EL (cell line): ENCODE results near the gene SYNJ1.
"Not testable (repeated sequence)": the region's sequence is repeated elsewhere in the genome, so short reads cannot be mapped to it uniquely, and the experiment has no call there.

Experiments
- DNase-seq: peaks from one replicate; pipeline ENCODE4 v3.0.0-alpha.2; 2016

The SYNJ1 gene

GRCh38 chr21:32727687-32728455 is at the start of gene SYNJ1:
TSS of gene SYNJ1 (minus strand) at chr21:32728013. CDS start at chr21:32726895, 1,118 bp downstream.
- peak; percentile 96 for DNase-seq

- DNase-seq: no peak
These were observed 49.5 kb upstream of the SYNJ1 start for GRCh38 chr21:32777269-32777668.

- no peak for DNase-seq
These were observed 48.9 kb upstream of the SYNJ1 start for GRCh38 chr21:32776743-32777142.

- not testable (repeated sequence) for DNase-seq
These were observed 45.2 kb upstream of the SYNJ1 start for GRCh38 chr21:32773048-32773344.

GRCh38 chr21:32772281-32773047 is 44.7 kb upstream of the SYNJ1 start:
- DNase-seq: peak; percentile 25

GRCh38 chr21:32770871-32771523 is 43.2 kb upstream of the SYNJ1 start:
- DNase-seq: peak; percentile 70

GRCh38 chr21:32768530-32768929 is 40.7 kb upstream of the SYNJ1 start:
- DNase-seq: no peak

GRCh38 chr21:32765058-32765457 is 37.2 kb upstream of the SYNJ1 start:
- no peak for DNase-seq

GRCh38 chr21:32764186-32764585 is 36.4 kb upstream of the SYNJ1 start:
- DNase-seq: no peak

GRCh38 chr21:32757804-32758203 is 30.0 kb upstream of the SYNJ1 start:
- DNase-seq: no peak

- DNase-seq: no peak
These were observed 28.3 kb upstream of the SYNJ1 start for GRCh38 chr21:32756096-32756495.

GRCh38 chr21:32753818-32754585 is 26.2 kb upstream of the SYNJ1 start:
- no peak for DNase-seq

- no peak for DNase-seq
These were observed 22.6 kb upstream of the SYNJ1 start for GRCh38 chr21:32750405-32750804.

GRCh38 chr21:32749662-32750061 is 21.8 kb upstream of the SYNJ1 start:
- no peak for DNase-seq

GRCh38 chr21:32748529-32748928 is 20.7 kb upstream of the SYNJ1 start:
- DNase-seq: no peak

- DNase-seq: no peak
These were observed 19.6 kb upstream of the SYNJ1 start for GRCh38 chr21:32747396-32747795.

- not testable (repeated sequence) for DNase-seq
These were observed 18.9 kb upstream of the SYNJ1 start for GRCh38 chr21:32746711-32747110.

GRCh38 chr21:32742396-32742795 is 14.6 kb upstream of the SYNJ1 start:
- no peak for DNase-seq

- DNase-seq: no peak
These were observed 13.5 kb upstream of the SYNJ1 start for GRCh38 chr21:32741336-32741735.

GRCh38 chr21:32739946-32740345 is 12.1 kb upstream of the SYNJ1 start:
- DNase-seq: no peak

- DNase-seq: not testable (repeated sequence)
These were observed 8.3 kb upstream of the SYNJ1 start for GRCh38 chr21:32736083-32736482.

GRCh38 chr21:32735524-32735923 is 7.7 kb upstream of the SYNJ1 start:
- no peak for DNase-seq

GRCh38 chr21:32733990-32734613 is 6.3 kb upstream of the SYNJ1 start:
- no peak for DNase-seq
